ENCODE measurements around the gene PAGE4. TPM values are rescaled to one million over a fixed set of nuclear protein-coding genes. Genes with fewer than 3 reads are reported as not detected.

PAGE4 gene
- total RNA-seq, 2 experiments from 2014 or later: not detected

DNA sequence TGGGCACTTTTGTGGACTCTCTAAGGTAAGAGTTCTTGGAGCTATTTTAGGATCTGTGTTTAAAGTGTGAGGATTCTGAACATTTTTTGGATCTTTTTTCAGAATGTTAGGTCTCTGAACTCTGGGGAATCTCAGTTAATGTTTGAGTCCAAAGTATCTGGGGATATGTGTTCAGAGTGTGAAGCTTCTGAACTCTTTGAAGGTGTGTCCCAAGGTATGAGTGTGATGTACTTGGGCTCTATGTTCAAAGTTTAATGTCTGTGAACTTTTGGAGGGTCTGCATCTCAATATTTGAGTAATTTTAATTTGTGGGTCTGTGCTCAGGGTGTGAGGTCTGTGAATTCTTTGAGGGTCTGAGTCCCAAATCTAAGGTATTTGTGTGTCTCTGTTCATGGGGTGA is 35.4 kb upstream of the PAGE4 start:
- CTCF ChIA-PET: no interaction called here

DNA sequence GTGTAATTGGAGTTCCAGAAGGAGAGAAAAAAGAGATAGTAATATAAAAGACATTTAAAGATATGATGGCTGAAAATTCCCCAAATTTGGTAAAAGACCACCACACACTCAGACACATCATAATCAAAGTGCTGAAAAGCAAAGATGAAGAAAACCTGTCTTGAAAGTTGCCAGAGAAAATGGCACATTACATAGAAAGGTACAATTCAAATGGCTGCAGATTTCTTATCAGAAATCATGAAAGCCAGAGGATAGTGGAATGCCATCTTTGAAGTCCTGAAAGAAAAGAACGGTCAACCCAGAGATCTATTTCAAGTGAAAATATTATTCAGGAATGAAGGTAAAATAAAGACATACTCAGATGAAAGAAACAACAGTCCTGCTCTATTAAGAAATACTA is 29.3 kb upstream of the PAGE4 start:
- no peak overlapping the region for H3K4me3 Mint-ChIP-seq
- H3K27me3 Mint-ChIP-seq: peaks cover 23% of the 10 kb centered on the region
- peaks cover 6 to 14% of the 10 kb centered on the region in 2 experiments for H3K27me3 ChIP-seq (ENCODE audit: control insufficient read depth in 1 of 2, insufficient read depth in 2 of 2, low read length in 2 of 2)
- no peak overlapping the region for H3K4me3 ChIP-seq (ENCODE audit: low read length)
- H3K27ac Mint-ChIP-seq: no peak overlapping the region
- ATAC-seq (ENCODE audit: poor library complexity) (no peak), DNase-seq (no peak)
- POLR2A ChIA-PET: no interaction called here
- intact Hi-C loops (cut with DNase I, micrococcal nuclease): loop anchor here in 1 of 2 experiments (10.0 kb wide), 1 partner anchor 65 kb away; no protein-coding TSS in a partner anchor
- H3K36me3 Mint-ChIP-seq (ENCODE audit: low read depth): no peaks in the 10 kb centered on the region
- no peaks in the 10 kb centered on the region for H3K4me1 Mint-ChIP-seq (ENCODE audit: low read depth)
- CTCF ChIA-PET: no interaction called here
- H3K36me3 ChIP-seq (ENCODE audit: insufficient read depth, low read length): no peaks in the 10 kb centered on the region
- H3K4me1 ChIP-seq (ENCODE audit: insufficient read depth, low read length): no peaks in the 10 kb centered on the region
- no peaks in the 10 kb centered on the region for H3K9me3 ChIP-seq (ENCODE audit: control insufficient read depth in 1 of 2, insufficient read depth in 1 of 2, low read length in 2 of 2)
- TF ChIP-seq, protein P1, sequence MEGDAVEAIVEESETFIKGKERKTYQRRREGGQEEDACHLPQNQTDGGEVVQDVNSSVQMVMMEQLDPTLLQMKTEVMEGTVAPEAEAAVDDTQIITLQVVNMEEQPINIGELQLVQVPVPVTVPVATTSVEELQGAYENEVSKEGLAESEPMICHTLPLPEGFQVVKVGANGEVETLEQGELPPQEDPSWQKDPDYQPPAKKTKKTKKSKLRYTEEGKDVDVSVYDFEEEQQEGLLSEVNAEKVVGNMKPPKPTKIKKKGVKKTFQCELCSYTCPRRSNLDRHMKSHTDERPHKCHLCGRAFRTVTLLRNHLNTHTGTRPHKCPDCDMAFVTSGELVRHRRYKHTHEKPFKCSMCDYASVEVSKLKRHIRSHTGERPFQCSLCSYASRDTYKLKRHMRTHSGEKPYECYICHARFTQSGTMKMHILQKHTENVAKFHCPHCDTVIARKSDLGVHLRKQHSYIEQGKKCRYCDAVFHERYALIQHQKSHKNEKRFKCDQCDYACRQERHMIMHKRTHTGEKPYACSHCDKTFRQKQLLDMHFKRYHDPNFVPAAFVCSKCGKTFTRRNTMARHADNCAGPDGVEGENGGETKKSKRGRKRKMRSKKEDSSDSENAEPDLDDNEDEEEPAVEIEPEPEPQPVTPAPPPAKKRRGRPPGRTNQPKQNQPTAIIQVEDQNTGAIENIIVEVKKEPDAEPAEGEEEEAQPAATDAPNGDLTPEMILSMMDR (IDR thresholded peaks at IDR 0.05): no peak
- H3K9me3 Mint-ChIP-seq: no peaks in the 10 kb centered on the region
- H3K27ac ChIP-seq (ENCODE audit: low read depth in 1 of 2, low read length in 2 of 2): no peak overlapping the region

More for the DNA sequence above, 35.4 kb upstream of the PAGE4 start:
- ATAC-seq (ENCODE audit: poor library complexity) (no peak), DNase-seq (no peak)
- Histone ChIP-seq H3K27me3 (ENCODE audit: control insufficient read depth in 1 of 2, insufficient read depth in 2 of 2, low read length in 2 of 2) (peaks cover 6 to 14% of the 10 kb centered on the region in 2 experiments), H3K4me1 (ENCODE audit: insufficient read depth, low read length) (no peaks in the 10 kb centered on the region), H3K27ac (ENCODE audit: low read depth in 1 of 2, low read length in 2 of 2) (no peak overlapping the region), H3K36me3 (ENCODE audit: insufficient read depth, low read length) (no peaks in the 10 kb centered on the region), H3K4me3 (ENCODE audit: low read length) (no peak overlapping the region), H3K9me3 (ENCODE audit: control insufficient read depth in 1 of 2, insufficient read depth in 1 of 2, low read length in 2 of 2) (no peaks in the 10 kb centered on the region)
- Mint-ChIP-seq H3K4me3 (no peak overlapping the region), H3K27ac (no peak overlapping the region), H3K36me3 (ENCODE audit: low read depth) (no peaks in the 10 kb centered on the region), H3K4me1 (ENCODE audit: low read depth) (no peaks in the 10 kb centered on the region), H3K9me3 (no peaks in the 10 kb centered on the region), H3K27me3 (peaks cover 17% of the 10 kb centered on the region)
- TF ChIP-seq, protein P1 (IDR thresholded peaks at IDR 0.05): no peak
- POLR2A ChIA-PET: no interaction called here
- intact Hi-C loops (cut with DNase I, micrococcal nuclease): loop anchor here in 1 of 2 experiments (10.0 kb wide), 1 partner anchor 59 kb away; no protein-coding TSS in a partner anchor

DNA sequence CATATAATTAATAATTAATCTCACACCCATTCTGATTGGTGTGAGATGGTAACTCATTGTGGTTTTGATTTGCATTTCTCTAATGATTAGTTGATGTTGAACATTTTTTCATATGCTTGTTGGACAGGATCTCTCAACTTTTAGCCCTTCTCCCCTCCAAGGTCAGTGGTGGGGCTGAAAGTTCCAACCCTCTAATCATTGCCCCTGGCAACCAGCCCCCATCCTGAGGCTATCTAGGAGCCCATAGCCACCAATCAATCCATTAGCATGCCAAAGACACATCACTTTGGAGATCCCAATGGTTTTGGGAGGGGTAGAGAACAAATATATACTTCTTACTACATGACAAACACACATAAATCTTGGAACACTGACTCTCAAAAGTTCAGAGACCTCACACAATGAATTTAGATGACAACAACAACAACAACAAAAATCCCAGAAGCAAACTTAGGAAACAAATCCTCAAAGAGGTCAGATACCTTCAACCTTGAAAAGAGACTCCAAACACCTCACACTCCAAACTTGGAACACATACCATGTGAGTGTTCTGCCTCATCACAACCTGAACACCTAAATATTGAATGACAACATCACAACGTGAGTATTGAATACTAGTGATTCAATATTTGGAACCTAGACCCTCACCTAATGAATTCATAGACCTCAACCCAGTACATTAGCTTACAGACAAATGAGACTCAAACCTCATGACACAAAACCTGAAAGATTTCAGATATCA is 19.0 kb upstream of the PAGE4 start:
- Histone ChIP-seq H3K9me3 (ENCODE audit: control insufficient read depth in 1 of 2, insufficient read depth in 1 of 2, low read length in 2 of 2) (no peaks in the 10 kb centered on the region), H3K36me3 (ENCODE audit: insufficient read depth, low read length) (no peaks in the 10 kb centered on the region), H3K4me1 (ENCODE audit: insufficient read depth, low read length) (no peaks in the 10 kb centered on the region), H3K27me3 (ENCODE audit: control insufficient read depth in 1 of 2, insufficient read depth in 2 of 2, low read length in 2 of 2) (no peaks in the 10 kb centered on the region), H3K4me3 (ENCODE audit: low read length) (no peak overlapping the region), H3K27ac (ENCODE audit: low read depth in 1 of 2, low read length in 2 of 2) (no peak overlapping the region)
- intact Hi-C loops (cut with DNase I, micrococcal nuclease): no loop called here
- no peaks in the 10 kb centered on the region for H3K9me3 Mint-ChIP-seq
- DNase-seq (no peak), ATAC-seq (ENCODE audit: poor library complexity) (no peak)
- TF ChIP-seq, protein P1 (IDR thresholded peaks at IDR 0.05): no peak
- ChIA-PET POLR2A (no interaction called here), CTCF (no interaction called here)
- no peak overlapping the region for H3K4me3 Mint-ChIP-seq
- no peaks in the 10 kb centered on the region for H3K36me3 Mint-ChIP-seq (ENCODE audit: low read depth)
- H3K27ac Mint-ChIP-seq: no peak overlapping the region
- peaks cover 14% of the 10 kb centered on the region for H3K27me3 Mint-ChIP-seq
- H3K4me1 Mint-ChIP-seq (ENCODE audit: low read depth): no peaks in the 10 kb centered on the region

All from CD4-positive, alpha-beta T cell (primary cell).